ENCODE results near the gene MYDGF. TPM values are rescaled to one million over a fixed set of nuclear protein-coding genes. Genes with fewer than 3 reads are reported as not detected.
A peak's percentile ranks its signal among the peaks of the same experiment; 100 is the strongest.

Gene MYDGF
- total and polyA plus RNA-seq, 9 of the 15 experiments (the other 6 are each of a cell fraction or from before 2014, with no cell fraction given) = 4.2 to 141 (median 82.1) TPM

- TF ChIP-seq PKNOX1 (IDR thresholded peaks at IDR 0.05) = peak; percentile 61
- TF ChIP-seq NRF1 (conservative IDR thresholded peaks at IDR 0.05 in 1 of 2, IDR thresholded peaks at IDR 0.05 in 1 of 2) = no peak
- 0 out of 4 replicates have a peak, but pooled peaks of 1 of the 2 experiments have one; percentile 27 for TF ChIP-seq MNT (conservative IDR thresholded peaks at IDR 0.05)
- TF ChIP-seq ZC3H11A (IDR thresholded peaks at IDR 0.05; ENCODE audit: low read depth, low read length) = no peak
- no peak for TF ChIP-seq ZMIZ1 (IDR thresholded peaks at IDR 0.05; ENCODE audit: low read depth in 2 of 2, low read length in 2 of 2)
- no peak for TF ChIP-seq ZKSCAN1 (IDR thresholded peaks at IDR 0.05; ENCODE audit: low read depth, low read length)
- 0 out of 2 replicates have a peak, but pooled peaks have one; percentile 47 for TF ChIP-seq SMARCA5 (IDR thresholded peaks at IDR 0.05)
- TF ChIP-seq NFE2 (IDR thresholded peaks at IDR 0.05; ENCODE audit: low read depth) = no peak
- TF ChIP-seq ZFX (CRISPR knock-in tag; IDR thresholded peaks at IDR 0.05) = peak; percentile 50
- TF ChIP-seq FOXM1 (IDR thresholded peaks at IDR 0.05; ENCODE audit: low read depth) = no peak
- no peak for TF ChIP-seq FOXM1 (CRISPR knock-in tag; IDR thresholded peaks at IDR 0.05; ENCODE audit: low read depth)
- TF ChIP-seq ZNF175 (CRISPR knock-in tag; IDR thresholded peaks at IDR 0.05; ENCODE audit: low read depth) = no peak
- no peak for TF ChIP-seq MBD2 (IDR thresholded peaks at IDR 0.05; ENCODE audit: borderline replicate concordance, low read depth)
- no peak for TF ChIP-seq KDM2B (CRISPR knock-in tag; IDR thresholded peaks at IDR 0.05)
- TF ChIP-seq POLR2G (IDR thresholded peaks at IDR 0.05; ENCODE audit: low read depth, low read length) = 0 out of 2 replicates have a peak, but pooled peaks have one; percentile 19
- no peak for TF ChIP-seq MAFF (IDR thresholded peaks at IDR 0.05; ENCODE audit: low read length)
- no peak for TF ChIP-seq ZFPM2 (CRISPR knock-in tag; IDR thresholded peaks at IDR 0.05)
- no peak for TF ChIP-seq U2AF2 (optimal IDR thresholded peaks at IDR 0.05; ENCODE audit: low read depth, low read length)
- TF ChIP-seq NR2C2 (CRISPR knock-in tag; IDR thresholded peaks at IDR 0.05) = no peak
- no peak for TF ChIP-seq NR2C2 (tag; IDR thresholded peaks at IDR 0.05)
- TF ChIP-seq ZNF133 (CRISPR knock-in tag; IDR thresholded peaks at IDR 0.05) = no peak
- no peak for TF ChIP-seq MECOM (CRISPR knock-in tag; IDR thresholded peaks at IDR 0.05)
- TF ChIP-seq SRSF9 (IDR thresholded peaks at IDR 0.05; ENCODE audit: borderline replicate concordance, low read depth, low read length) = no peak
- TF ChIP-seq SLC30A9 (CRISPR knock-in tag; IDR thresholded peaks at IDR 0.05) = no peak
Observed at GRCh38 chr19:4676955-4677731, 7.0 kb upstream of the MYDGF start (continued).

All from K562 (cell line).